ENCODE measurements around the gene MRM3.
"Not testable (repeated sequence)": the region's sequence is repeated elsewhere in the genome, so short reads cannot be mapped to it uniquely, and the experiment has no call there.

MRM3 gene

DNA sequence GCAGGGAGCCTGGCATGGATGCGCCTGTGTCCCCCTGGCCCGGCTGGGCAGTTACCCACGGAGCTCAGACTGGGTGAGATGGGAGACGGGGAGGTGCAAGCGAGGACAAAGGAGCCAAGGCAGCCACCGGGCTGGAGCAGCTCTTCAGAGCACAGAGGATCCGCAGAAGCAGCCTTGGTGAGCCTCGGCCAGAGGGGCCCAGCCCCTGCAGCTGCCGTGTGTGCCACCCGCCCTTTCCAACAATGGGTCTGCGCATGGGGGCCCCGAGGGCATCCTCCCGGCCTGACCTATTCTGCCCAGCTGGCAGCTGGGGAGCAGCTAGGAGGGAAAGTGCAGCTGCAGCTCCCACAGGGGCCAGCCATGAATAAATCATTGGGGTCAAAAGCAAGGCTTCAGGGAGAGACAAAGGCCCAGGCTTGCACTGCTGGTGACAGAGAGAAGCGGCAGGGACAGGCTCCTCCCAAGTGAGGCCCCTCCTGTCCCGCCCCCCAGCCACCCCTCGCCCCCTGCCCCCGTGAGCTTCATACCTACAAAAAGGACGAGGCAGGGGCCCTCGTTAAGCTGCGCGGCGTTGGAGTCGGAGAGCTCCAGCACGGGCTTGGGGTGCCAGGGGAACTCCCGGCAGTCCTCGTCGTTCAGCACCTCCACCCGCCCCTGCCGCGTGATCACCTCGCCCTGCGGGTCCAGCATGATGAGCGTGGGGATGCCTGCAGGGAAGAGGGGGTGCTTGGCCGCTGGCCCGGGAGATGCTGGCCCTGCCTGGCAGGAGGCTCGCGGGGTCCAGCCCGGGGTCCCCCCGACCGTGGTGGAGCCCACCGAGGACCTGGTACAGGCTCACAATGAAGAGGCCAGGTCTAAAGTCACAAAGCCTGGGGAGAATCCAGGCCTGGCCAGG, 22.6 kb downstream of the MRM3 start:
- no peaks in the 10 kb centered on the region for H4K20me1 ChIP-seq (ENCODE audit: insufficient read depth, low read length)
- H3K4me1 ChIP-seq (ENCODE audit: low read length) = no peaks in the 10 kb centered on the region
- H3K79me2 ChIP-seq (ENCODE audit: low read length) = no peaks in the 10 kb centered on the region
- H2AFZ ChIP-seq (ENCODE audit: low read depth, low read length) = no peak overlapping the region
- H3K9me3 ChIP-seq (ENCODE audit: insufficient read depth, low read length) = no peaks in the 10 kb centered on the region
- no peak overlapping the region for H3K4me2 ChIP-seq (ENCODE audit: low read length)
- H3K36me3 ChIP-seq (replicated peaks; ENCODE audit: low read depth, low read length) = no peaks in the 10 kb centered on the region
- H3K27ac ChIP-seq (ENCODE audit: low read length) = no peak overlapping the region
- H3K9ac ChIP-seq (ENCODE audit: low read length) = no peak overlapping the region
- H3K27me3 ChIP-seq (ENCODE audit: low read depth, low read length) = no peaks in the 10 kb centered on the region
- no peak for TF ChIP-seq EZH2phosphoT487 (IDR thresholded peaks at IDR 0.05; ENCODE audit: low read depth)
- TF ChIP-seq, protein P1, sequence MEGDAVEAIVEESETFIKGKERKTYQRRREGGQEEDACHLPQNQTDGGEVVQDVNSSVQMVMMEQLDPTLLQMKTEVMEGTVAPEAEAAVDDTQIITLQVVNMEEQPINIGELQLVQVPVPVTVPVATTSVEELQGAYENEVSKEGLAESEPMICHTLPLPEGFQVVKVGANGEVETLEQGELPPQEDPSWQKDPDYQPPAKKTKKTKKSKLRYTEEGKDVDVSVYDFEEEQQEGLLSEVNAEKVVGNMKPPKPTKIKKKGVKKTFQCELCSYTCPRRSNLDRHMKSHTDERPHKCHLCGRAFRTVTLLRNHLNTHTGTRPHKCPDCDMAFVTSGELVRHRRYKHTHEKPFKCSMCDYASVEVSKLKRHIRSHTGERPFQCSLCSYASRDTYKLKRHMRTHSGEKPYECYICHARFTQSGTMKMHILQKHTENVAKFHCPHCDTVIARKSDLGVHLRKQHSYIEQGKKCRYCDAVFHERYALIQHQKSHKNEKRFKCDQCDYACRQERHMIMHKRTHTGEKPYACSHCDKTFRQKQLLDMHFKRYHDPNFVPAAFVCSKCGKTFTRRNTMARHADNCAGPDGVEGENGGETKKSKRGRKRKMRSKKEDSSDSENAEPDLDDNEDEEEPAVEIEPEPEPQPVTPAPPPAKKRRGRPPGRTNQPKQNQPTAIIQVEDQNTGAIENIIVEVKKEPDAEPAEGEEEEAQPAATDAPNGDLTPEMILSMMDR (IDR thresholded peaks at IDR 0.05; ENCODE audit: low read depth, low read length) = no peak
- H3K4me3 ChIP-seq (ENCODE audit: low read length) = no peak overlapping the region

DNA sequence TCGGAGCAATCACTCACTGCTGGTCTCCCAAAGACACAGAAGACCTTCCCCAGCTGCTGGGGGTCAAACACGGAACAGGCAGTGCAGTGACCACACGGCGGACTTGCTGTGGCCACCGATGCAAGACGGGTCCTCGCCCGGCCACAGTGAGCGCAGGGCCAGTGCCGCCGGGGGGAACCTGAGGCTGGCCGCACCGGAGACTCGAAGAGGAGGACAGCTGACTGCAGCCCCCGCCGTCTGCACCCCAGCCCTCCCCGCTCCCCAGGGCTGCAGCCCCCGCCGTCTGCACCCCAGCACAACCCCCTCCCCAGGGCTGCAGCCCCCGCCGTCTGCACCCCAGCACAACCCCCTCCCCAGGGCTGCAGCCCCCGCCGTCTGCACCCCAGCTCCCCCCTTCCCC, 23.7 kb downstream of the MRM3 start:
- not testable (repeated sequence) for H3K79me2 ChIP-seq (ENCODE audit: low read length); H3K4me1 ChIP-seq (ENCODE audit: low read length); H3K36me3 ChIP-seq (replicated peaks; ENCODE audit: low read depth, low read length); H3K27me3 ChIP-seq (ENCODE audit: low read depth, low read length); H3K27ac ChIP-seq (ENCODE audit: low read length); H2AFZ ChIP-seq (ENCODE audit: low read depth, low read length); H3K4me2 ChIP-seq (ENCODE audit: low read length); H4K20me1 ChIP-seq (ENCODE audit: insufficient read depth, low read length); H3K4me3 ChIP-seq (ENCODE audit: low read length); H3K9ac ChIP-seq (ENCODE audit: low read length); H3K9me3 ChIP-seq (ENCODE audit: insufficient read depth, low read length)

DNA sequence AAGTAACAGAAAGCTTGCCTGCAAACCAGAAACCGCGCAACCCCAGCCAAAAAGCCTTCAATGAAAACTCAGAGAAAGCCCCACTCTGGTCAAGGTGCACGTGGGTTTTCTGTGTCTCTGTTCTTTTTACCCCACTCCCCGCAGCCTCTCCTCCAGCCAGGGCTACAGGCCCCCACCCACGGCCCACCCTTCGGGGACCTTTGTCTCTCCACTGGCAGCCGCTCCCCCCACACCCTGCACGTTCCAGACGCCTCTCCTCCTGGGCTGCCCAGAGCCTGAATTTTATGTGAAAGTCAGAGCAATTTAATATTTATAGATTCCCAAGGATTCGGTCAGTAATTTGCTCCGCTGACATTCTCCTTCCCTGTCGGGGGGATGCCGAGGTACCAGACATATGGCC, 24.2 kb downstream of the MRM3 start:
- TF ChIP-seq EZH2phosphoT487 (IDR thresholded peaks at IDR 0.05; ENCODE audit: low read depth) = no peak
- TF ChIP-seq, protein P1 (IDR thresholded peaks at IDR 0.05; ENCODE audit: low read depth, low read length) = no peak
- Histone ChIP-seq H3K79me2 (ENCODE audit: low read length) (no peaks in the 10 kb centered on the region), H3K36me3 (replicated peaks; ENCODE audit: low read depth, low read length) (no peaks in the 10 kb centered on the region), H3K9ac (ENCODE audit: low read length) (no peak overlapping the region), H3K27ac (ENCODE audit: low read length) (no peak overlapping the region), H2AFZ (ENCODE audit: low read depth, low read length) (no peak overlapping the region), H4K20me1 (ENCODE audit: insufficient read depth, low read length) (no peaks in the 10 kb centered on the region), H3K4me1 (ENCODE audit: low read length) (no peaks in the 10 kb centered on the region), H3K4me2 (ENCODE audit: low read length) (no peak overlapping the region), H3K9me3 (ENCODE audit: insufficient read depth, low read length) (no peaks in the 10 kb centered on the region), H3K4me3 (ENCODE audit: low read length) (no peak overlapping the region), H3K27me3 (ENCODE audit: low read depth, low read length) (no peaks in the 10 kb centered on the region)

DNA sequence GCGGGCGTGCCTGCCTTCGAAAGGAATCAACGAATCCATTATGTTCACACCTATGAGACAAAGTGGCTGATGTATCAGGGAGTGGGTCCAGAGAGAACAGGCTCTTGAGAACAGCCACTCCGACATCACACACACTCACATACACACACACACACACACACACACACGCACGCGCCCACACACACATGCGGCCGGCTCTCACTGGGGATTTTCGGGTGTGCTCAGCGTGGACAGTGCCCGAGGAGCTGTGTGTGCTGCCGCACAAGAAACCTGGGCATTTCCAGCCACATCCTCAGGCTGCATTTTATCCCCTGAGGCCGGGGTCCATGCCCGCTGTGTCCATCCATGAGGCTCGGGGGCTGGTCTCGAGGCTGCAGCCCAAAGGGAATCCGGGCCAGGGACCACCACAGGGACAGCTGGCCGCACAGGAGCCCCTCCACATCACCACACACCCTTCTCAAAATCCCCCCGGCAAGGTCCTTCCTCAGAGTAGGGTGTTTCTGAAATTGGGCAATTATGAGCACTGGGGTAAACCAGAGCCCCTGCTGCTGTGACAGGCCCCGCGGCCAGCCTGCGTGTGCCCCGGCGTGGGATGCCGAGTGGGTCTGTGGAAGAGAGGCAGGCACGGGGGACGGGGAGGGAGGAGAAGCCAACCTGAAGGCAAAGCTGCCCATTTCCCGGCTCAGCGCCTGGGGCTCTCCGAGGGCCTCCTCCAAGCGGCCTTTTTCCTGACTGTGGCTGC, 24.8 kb downstream of the MRM3 start:
- Histone ChIP-seq H3K4me3 (ENCODE audit: low read length) (no peak overlapping the region), H3K4me1 (ENCODE audit: low read length) (no peaks in the 10 kb centered on the region), H3K9ac (ENCODE audit: low read length) (no peak overlapping the region), H3K4me2 (ENCODE audit: low read length) (no peak overlapping the region), H2AFZ (ENCODE audit: low read depth, low read length) (no peak overlapping the region), H3K79me2 (ENCODE audit: low read length) (no peaks in the 10 kb centered on the region), H3K36me3 (replicated peaks; ENCODE audit: low read depth, low read length) (no peaks in the 10 kb centered on the region), H3K9me3 (ENCODE audit: insufficient read depth, low read length) (no peaks in the 10 kb centered on the region), H4K20me1 (ENCODE audit: insufficient read depth, low read length) (no peaks in the 10 kb centered on the region), H3K27me3 (ENCODE audit: low read depth, low read length) (no peaks in the 10 kb centered on the region), H3K27ac (ENCODE audit: low read length) (no peak overlapping the region)
- no peak for TF ChIP-seq EZH2phosphoT487 (IDR thresholded peaks at IDR 0.05; ENCODE audit: low read depth)
- TF ChIP-seq, protein P1 (IDR thresholded peaks at IDR 0.05; ENCODE audit: low read depth, low read length) = no peak
